HG03139 (cell line): ENCODE data around the gene SGMS2.
"Not testable (repeated sequence)": the region's sequence is repeated elsewhere in the genome, so short reads cannot be mapped to it uniquely, and the experiment has no call there.

Experiments used
- ATAC-seq: cut with Tn5 transposase; IDR thresholded peaks from one replicate; pipeline ENCODE4 v1.9.1; 2021; ENCODE audit not compliant: unreplicated experiment

Gene SGMS2

DNA sequence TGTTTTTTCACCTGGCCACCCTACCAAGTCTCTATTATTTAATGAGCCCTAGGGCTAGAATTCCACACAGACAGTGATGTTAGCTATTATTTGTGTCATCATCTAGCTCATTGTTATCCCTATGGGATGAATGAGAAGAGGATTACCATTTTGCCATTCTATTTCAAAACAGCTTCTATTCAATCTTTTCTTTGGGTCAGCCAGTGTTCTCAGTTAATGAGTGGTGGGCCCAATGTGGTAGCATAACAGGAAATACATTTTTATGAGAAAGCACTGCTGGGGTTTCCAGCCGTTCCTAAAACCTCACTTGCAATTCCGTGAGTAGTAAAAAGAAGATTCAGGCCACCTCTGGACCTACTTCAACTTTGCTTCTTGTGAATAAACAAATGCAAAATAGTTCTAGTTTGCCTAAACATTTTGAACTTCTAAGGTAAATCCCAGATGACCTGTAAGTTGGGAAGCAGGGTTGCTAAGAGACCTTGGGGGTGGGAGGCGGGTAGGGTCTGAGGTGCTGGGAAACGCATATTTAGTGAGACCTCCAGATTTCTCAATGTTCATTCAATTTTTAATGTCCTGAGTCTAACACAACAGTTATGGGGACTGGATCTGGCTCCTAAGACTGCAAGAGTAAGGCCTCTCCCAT is 81.8 kb downstream of the SGMS2 start:
- no peak for ATAC-seq

DNA sequence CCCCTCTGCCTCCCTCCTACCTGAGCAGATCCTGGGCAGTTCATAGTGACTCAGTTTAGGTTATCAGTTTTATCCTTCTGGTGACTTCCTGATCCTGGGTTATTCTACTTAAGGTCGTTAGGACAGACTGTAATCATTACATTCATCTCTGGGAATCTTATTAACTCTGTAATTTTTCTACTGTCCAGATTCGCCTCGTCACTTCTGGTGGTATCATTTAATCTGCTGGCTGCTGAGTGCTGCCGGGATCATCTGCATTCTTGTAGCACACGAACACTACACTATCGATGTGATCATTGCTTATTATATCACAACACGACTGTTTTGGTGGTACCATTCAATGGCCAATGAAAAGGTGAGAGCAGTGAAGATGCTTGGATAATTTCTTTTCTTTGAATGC is 83.6 kb downstream of the SGMS2 start:
- ATAC-seq: no peak

DNA sequence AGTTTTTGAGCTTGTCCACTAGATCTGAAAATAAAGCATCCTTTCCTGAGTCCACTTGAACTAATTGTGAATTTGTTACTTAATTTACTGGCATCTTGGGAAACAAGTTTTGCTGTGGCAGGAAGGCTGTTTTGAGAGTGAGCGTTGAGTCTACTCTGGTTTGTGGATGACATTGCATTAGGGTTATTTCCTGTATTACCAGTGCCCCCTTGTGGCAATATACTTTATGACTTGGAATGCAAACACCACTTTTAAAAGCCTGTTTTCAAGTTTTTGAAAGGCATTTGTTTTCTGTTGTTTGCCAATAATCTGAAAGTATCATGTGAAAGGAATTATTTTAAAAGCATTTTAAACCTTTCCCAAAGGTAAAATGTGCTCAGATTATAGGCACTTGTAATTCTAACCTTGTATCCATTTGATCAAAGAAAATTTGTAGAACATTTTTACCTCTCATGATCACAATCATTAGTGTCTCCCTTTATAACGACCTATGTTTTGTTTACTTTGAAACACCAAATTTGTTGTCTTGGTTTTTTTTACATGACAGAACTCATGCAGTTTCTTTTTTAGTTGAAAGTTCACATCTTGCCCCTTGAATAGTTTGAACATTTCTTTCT is 88.7 kb downstream of the SGMS2 start:
- ATAC-seq: peak; percentile 92

DNA sequence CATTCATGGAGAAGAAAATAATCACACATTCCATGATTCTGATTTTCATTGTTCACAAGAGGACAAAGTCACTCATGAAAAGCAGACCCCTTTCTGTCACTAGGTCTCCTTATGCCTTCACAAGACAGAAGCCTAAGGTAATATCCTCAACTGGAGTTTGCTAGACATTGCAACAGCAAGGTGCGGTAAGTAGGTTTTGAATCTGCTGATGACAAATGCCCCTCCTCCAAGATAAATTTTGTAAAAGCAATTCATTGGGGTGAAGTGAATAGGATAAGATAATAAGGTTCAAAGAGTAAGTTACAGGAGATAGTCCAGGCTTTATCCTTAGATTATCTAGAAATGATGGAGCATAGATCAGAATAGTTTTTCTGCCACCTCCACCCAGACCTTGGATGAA is 90.5 kb downstream of the SGMS2 start:
- ATAC-seq: no peak

- no peak for ATAC-seq
Observed at GRCh38 chr4:107916623-107917022, 91.9 kb downstream of the SGMS2 start.

DNA sequence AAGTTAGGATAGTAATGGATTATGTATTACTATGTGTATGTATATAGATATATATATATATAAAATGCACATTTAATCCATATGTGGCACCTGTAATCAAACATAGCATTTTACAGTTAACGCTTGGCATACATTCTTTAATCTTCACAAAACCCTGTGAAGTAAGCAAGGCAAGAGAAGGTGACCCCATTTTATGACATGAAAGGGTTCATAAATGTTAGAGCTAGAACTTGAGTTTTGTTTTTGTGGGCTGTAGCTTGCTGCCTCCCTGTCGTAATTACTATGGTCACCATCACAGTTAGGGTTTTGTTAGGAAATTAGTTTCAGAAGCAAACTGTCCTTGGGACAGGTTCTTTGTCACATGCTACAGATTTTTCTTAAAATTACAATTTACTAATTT is 92.8 kb downstream of the SGMS2 start:
- ATAC-seq: no peak

GRCh38 chr4:107922486-107923473 is 98.0 kb downstream of the SGMS2 start:
- ATAC-seq: no peak

- ATAC-seq: not testable (repeated sequence)
Observed at GRCh38 chr4:107925713-107926112, 101.0 kb downstream of the SGMS2 start.

GRCh38 chr4:107926875-107927274 is 102.1 kb downstream of the SGMS2 start:
- not testable (repeated sequence) for ATAC-seq

GRCh38 chr4:107930821-107931774 is 106.4 kb downstream of the SGMS2 start, which contains the start of gene CYP2U1:
Gene CYP2U1 (plus strand): TSS chr4:107931549. CDS start chr4:107931644, 95 bp downstream.
- ATAC-seq: peak; percentile 96

DNA sequence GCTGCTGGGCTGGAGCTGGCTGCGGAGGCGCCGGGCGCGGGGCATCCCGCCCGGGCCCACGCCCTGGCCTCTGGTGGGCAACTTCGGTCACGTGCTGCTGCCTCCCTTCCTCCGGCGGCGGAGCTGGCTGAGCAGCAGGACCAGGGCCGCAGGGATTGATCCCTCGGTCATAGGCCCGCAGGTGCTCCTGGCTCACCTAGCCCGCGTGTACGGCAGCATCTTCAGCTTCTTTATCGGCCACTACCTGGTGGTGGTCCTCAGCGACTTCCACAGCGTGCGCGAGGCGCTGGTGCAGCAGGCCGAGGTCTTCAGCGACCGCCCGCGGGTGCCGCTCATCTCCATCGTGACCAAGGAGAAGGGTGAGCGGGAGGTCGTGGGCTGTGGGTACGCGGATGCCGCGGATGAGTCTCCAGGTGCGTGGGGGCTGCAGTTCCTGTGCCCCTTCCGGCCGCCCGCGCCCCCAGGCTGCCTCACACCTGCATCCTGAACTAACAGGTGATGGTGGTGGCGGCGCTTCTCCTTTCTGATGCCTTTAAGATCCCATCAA is 107.1 kb downstream of the SGMS2 start:
- peak; percentile 23 for ATAC-seq

- no peak for ATAC-seq
Observed at GRCh38 chr4:107935246-107935645, 110.5 kb downstream of the SGMS2 start.

GRCh38 chr4:107937040-107937439 is 112.3 kb downstream of the SGMS2 start:
- no peak for ATAC-seq

GRCh38 chr4:107939307-107939706 is 114.6 kb downstream of the SGMS2 start:
- no peak for ATAC-seq

GRCh38 chr4:107945809-107946208 is 121.1 kb downstream of the SGMS2 start:
- ATAC-seq: no peak

DNA sequence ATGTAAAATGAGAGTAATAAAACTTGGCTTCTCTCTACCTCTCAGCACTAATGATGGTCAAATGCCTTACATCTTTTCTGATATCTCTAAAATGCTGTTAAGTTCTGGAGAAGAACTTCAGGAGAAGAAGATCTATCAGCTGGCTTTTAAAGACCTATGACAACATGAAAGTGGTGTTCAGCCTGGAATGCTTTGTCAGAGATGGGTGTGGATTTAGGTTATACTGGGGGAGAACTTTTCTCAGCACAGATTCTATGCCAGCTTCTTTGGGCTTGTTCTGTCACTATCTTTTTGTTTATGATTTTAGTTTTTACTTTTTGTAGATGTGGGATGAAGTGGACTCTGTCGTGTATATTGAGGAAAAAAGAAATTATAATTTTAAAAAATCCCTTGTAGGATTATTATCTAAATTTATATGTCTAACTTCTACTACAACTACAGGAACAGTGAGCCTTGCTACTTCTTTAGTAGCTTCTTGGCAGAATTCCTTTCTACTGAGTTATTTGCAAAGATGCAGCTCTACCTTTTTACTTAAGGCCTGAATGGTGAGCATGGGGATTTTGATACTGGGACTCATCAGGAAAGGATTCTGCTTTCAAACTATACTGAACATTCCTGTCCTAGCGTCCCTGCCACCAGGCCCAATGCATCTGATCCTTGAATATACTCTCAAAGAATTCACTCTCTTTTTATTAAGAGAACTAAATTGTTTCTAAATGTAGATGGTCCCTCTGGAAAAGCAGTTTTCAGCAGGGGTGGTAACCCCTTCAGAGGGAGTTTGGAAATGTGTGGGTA is 126.2 kb downstream of the SGMS2 start:
- ATAC-seq: no peak

DNA sequence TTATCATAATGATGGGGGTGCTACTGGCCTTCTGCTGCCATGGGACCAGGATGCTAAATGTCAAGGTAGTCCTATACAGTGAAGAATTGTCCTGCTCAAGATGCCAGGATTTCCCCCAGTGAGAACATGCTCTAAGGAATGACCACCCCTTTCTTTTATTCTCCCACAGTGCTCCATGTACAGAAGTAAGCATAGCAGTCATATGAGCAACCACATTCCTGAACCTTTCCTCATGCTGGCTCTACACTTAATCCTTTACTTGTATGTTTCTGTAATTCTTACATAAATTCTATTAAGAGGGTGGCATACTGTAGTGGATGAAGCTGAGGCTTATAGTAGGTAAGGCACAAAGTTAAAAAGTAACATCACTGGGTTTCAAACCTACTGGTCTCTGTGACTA is 126.8 kb downstream of the SGMS2 start:
- ATAC-seq: no peak

GRCh38 chr4:107956011-107956410 is 131.3 kb downstream of the SGMS2 start:
- ATAC-seq: no peak
